SU-DHL-6 (cell line): ENCODE results near the gene FRMD4B.

Experiments
- H2AFZ ChIP-seq: fragments of 200-600 bp; sonication (generic); 2 replicates; pipeline ENCODE4 v1.6.1; 2014; ENCODE audit warnings: low read depth, mild to moderate bottlenecking, moderate library complexity, mixed read lengths, antibody characterized with exemption, low read length; ENCODE audit not compliant: severe bottlenecking
- H3F3A ChIP-seq: fragments of 200-600 bp; shearing (Covaris generic); 2 replicates; pipeline ENCODE4 v1.6.0; 2016; ENCODE audit warnings: antibody characterized with exemption, mild to moderate bottlenecking; ENCODE audit not compliant: insufficient read depth
- H3K27ac ChIP-seq: fragments of 200-600 bp; sonication (generic); 2 replicates; pipeline ENCODE4 v1.5.1; 2016; ENCODE audit warnings: low read depth, mild to moderate bottlenecking, low read length, moderate library complexity, mixed read lengths
- H3K27me3 ChIP-seq: fragments of 200-600 bp; sonication (generic), shearing (Covaris generic); 2 replicates; pipeline ENCODE4 v1.6.0; 2014; ENCODE audit warnings: mild to moderate bottlenecking, low read length
- H3K36me3 ChIP-seq: fragments of 200-600 bp; sonication (generic); 2 replicates; pipeline ENCODE4 v1.6.1; 2014; ENCODE audit warnings: mild to moderate bottlenecking, low read length, mixed read lengths
- H3K4me2 ChIP-seq: fragments of 300-600, 200-600 bp; shearing (Covaris generic), sonication (generic); 2 replicates; pipeline ENCODE4 v1.6.0; 2014; ENCODE audit warnings: low read length, low read depth, mild to moderate bottlenecking; ENCODE audit not compliant: poor library complexity, severe bottlenecking
- H3K4me3 ChIP-seq: fragments of 200-600 bp; sonication (generic); 2 replicates; pipeline ENCODE4 v1.5.1; 2014; ENCODE audit warnings: antibody characterized with exemption, low read length, mild to moderate bottlenecking, mixed read lengths; ENCODE audit not compliant: insufficient read depth, poor library complexity, severe bottlenecking
- H3K79me2 ChIP-seq: fragments of 200-600 bp; sonication (generic); 2 replicates; pipeline ENCODE4 v1.6.1; 2014; ENCODE audit warnings: mild to moderate bottlenecking, low read length, moderate library complexity; ENCODE audit not compliant: insufficient read depth
- H3K9ac ChIP-seq: fragments of 200-600 bp; sonication (generic); 2 replicates; pipeline ENCODE4 v1.7.0; 2014; ENCODE audit warnings: mild to moderate bottlenecking, low read length
- H3K9me2 ChIP-seq: fragments of 200-600 bp; sonication (generic); replicated peaks from 2 replicates; pipeline ENCODE4 v1.6.1; 2014; ENCODE audit warnings: low read length; ENCODE audit not compliant: insufficient read depth
- H3K9me3 ChIP-seq: fragments of 200-600 bp; sonication (generic); 2 replicates; pipeline ENCODE4 v1.6.1; 2014; ENCODE audit warnings: low read length, mixed read lengths; ENCODE audit not compliant: insufficient read depth
- H4K20me1 ChIP-seq: fragments of 200-600 bp; sonication (generic); 2 replicates; pipeline ENCODE4 v1.6.1; 2014; ENCODE audit warnings: low read depth, mild to moderate bottlenecking, antibody characterized with exemption, low read length, moderate library complexity, mixed read lengths
- CTCF ChIP-seq: fragments of 200-600 bp; sonication (generic); IDR thresholded peaks from one replicate; pipeline ENCODE4 v1.5.1; 2017; ENCODE audit warnings: antibody characterized with exemption, mild to moderate bottlenecking, low read length, moderate library complexity; ENCODE audit not compliant: insufficient read depth, poor library complexity, severe bottlenecking
- EZH2phosphoT487 ChIP-seq: fragments of 200-600 bp; sonication (generic), shearing (Covaris generic); conservative IDR thresholded peaks from 2 replicates; pipeline ENCODE4 v1.6.1; 2018; ENCODE audit warnings: mild to moderate bottlenecking, antibody characterized with exemption, low read length, moderate library complexity, mixed read lengths

FRMD4B gene

GRCh38 chr3:69179740-69180372, 206.0 kb downstream of the FRMD4B start:
- Histone ChIP-seq H3K9me3 (no peaks in the 10 kb centered on the region), H2AFZ (no peak overlapping the region), H3K9ac (no peak overlapping the region), H3K27me3 (no peaks in the 10 kb centered on the region), H3K27ac (no peak overlapping the region), H3K79me2 (no peaks in the 10 kb centered on the region), H3K4me2 (no peak overlapping the region), H3K36me3 (no peaks in the 10 kb centered on the region), H3K9me2 (no peaks in the 10 kb centered on the region), H3F3A (no peaks in the 10 kb centered on the region), H4K20me1 (no peaks in the 10 kb centered on the region), H3K4me3 (no peak overlapping the region)
- TF ChIP-seq CTCF = no peak
- no peak for TF ChIP-seq EZH2phosphoT487

- TF ChIP-seq EZH2phosphoT487 = no peak
- no peak for TF ChIP-seq CTCF
- H4K20me1 ChIP-seq = no peaks in the 10 kb centered on the region; the same call in 1 of the 2 replicates
- H3K4me2 ChIP-seq = no peak overlapping the region
- H3K79me2 ChIP-seq = no peaks in the 10 kb centered on the region
- no peak overlapping the region for H2AFZ ChIP-seq
- no peaks in the 10 kb centered on the region for H3K9me2 ChIP-seq
- no peak overlapping the region for H3K27ac ChIP-seq
- H3K9me3 ChIP-seq = no peaks in the 10 kb centered on the region
- no peaks in the 10 kb centered on the region for H3K36me3 ChIP-seq
- no peaks in the 10 kb centered on the region for H3K27me3 ChIP-seq
- no peaks in the 10 kb centered on the region for H3F3A ChIP-seq
- H3K4me3 ChIP-seq = no peak overlapping the region
- H3K9ac ChIP-seq = no peak overlapping the region
These were observed 206.8 kb downstream of the FRMD4B start for GRCh38 chr3:69178838-69179739.

- no peaks in the 10 kb centered on the region for H3F3A ChIP-seq
- H3K9ac ChIP-seq = no peak overlapping the region
- no peaks in the 10 kb centered on the region for H3K79me2 ChIP-seq
- no peak overlapping the region for H2AFZ ChIP-seq
- H3K4me2 ChIP-seq = no peak overlapping the region
- H3K27me3 ChIP-seq = no peaks in the 10 kb centered on the region
- TF ChIP-seq EZH2phosphoT487 (no peak), CTCF (no peak)
- no peaks in the 10 kb centered on the region for H3K36me3 ChIP-seq
- H3K27ac ChIP-seq = no peak overlapping the region
- no peaks in the 10 kb centered on the region for H3K9me3 ChIP-seq
- no peaks in the 10 kb centered on the region for H3K9me2 ChIP-seq
- no peaks in the 10 kb centered on the region; the same call in 1 of the 2 replicates for H4K20me1 ChIP-seq
- no peak overlapping the region for H3K4me3 ChIP-seq
These were observed 207.8 kb downstream of the FRMD4B start for GRCh38 chr3:69178082-69178481.
